Right lobe of liver (tissue), 6 donors: ENCODE data around the gene DNAAF8. TPM values are rescaled to one million over a fixed set of nuclear protein-coding genes. Genes with fewer than 3 reads are reported as not detected.

Experiments
- ATAC-seq, 4 donors: fragments of 200-7000 bp; cut with Tn5 transposase; one replicate each; pipeline ENCODE4 v1.9.1; 2020; ENCODE audit warnings: mild to moderate bottlenecking in 4 of 4, moderate library complexity in 4 of 4
- DNase-seq, 3 donors: peaks; one replicate each; pipeline ENCODE4 v3.0.0-alpha.2; 2020
- H3K27ac ChIP-seq, 3 donors: fragments of 200-600 bp; one replicate each; pipeline ENCODE4 v1.8.0; 2022
- H3K27me3 ChIP-seq, 2 donors: fragments of 200-600 bp; one replicate each; pipeline ENCODE4 v1.8.0; 2022
- H3K36me3 ChIP-seq, 4 donors: fragments of 200-600 bp; sonication (generic) in 1 of 4; one replicate each; pipeline versions ENCODE4 v1.5.1 to v1.8.0; 2017 to 2022; ENCODE audit warnings: control low read depth in 1 of 4
- H3K4me1 ChIP-seq, 4 donors: fragments of 200-600 bp; sonication (generic) in 1 of 4; one replicate each; pipeline versions ENCODE4 v1.5.1 to v1.8.0; 2017 to 2022; ENCODE audit warnings: control low read depth in 1 of 4
- H3K4me3 ChIP-seq, 3 donors: fragments of 200-600 bp; one replicate each; pipeline ENCODE4 v1.8.0; 2022
- H3K9me3 ChIP-seq, 4 donors: fragments of 200-600 bp; sonication (generic) in 1 of 4; one replicate each; pipeline versions ENCODE4 v1.5.1 to v1.8.0; 2017 to 2022; ENCODE audit warnings: control low read depth in 1 of 4
- CTCF ChIP-seq, 4 donors: fragments of 200-600 bp in 3 of 4; fragments of 450-650 bp in 1 of 4; IDR thresholded peaks; one replicate each; pipeline versions ENCODE4 v1.5.1 to v1.8.0; 2016 to 2022; ENCODE audit warnings: antibody characterized with exemption in 4 of 4, mild to moderate bottlenecking in 2 of 4
- POLR2A ChIP-seq: fragments of 450-650 bp; IDR thresholded peaks from one replicate; pipeline ENCODE4 v1.6.1; 2017; ENCODE audit warnings: antibody characterized with exemption, mild to moderate bottlenecking
- WGBS: methylation state at CpG from one replicate; pipeline ENCODE4 v1.1.6; 2018; ENCODE audit warnings: low coverage, low lambda C conversion rate; ENCODE audit not compliant: insufficient coverage; ENCODE audit errors: missing lambda C conversion rate; 5-methylcytosine and 5-hydroxymethylcytosine counted together
- intact Hi-C, 2 donors: fragments of 100-400 bp; cut with DNase I; formaldehyde crosslinking; loops; one replicate each; pipeline versions ENCODE4 v1.11.2 to v1.14.1; 2022
- total RNA-seq, 6 experiments: library from RNA; depleted of rRNA in 2 of 6; stranded (reverse); fragments of >200 nt in 2 of 6; fragmentation: NEBNext Ultra II Directional in 3 of 6; extraction: Animal tissue kit (Norgen Biotek cat#: 25700) in 3 of 6; gene quantifications; one replicate each; pipeline versions ENCODE4 v1.1.0 to v1.2.4, GENCODE V29; 2016 to 2023
- donor health status: DM: no; HTN: yes; CAD: no.
- donor health status: DM: no; HTN: no; CAD: no.
- donor health status: DM: no; HTN: no; CAD: no.
- donor health status: DM: no; HTN: yes; CAD: no.
- donor health status: DM: no; HTN: yes; CAD: no.

The DNAAF8 gene
- total RNA-seq, 6 experiments from 2014 or later, result 0.12 to 0.92 (median 0.42) TPM; not detected in 1

- intact Hi-C loops, result no loop called here
- 68% methylated on average over 9 of the region's 21 CpGs for WGBS
- Histone ChIP-seq H3K27me3 (no peaks in the 10 kb centered on the region), H3K36me3 (peaks cover 0 to 9% (median 4%) of the 10 kb centered on the region in 4 donors), H3K27ac (peak overlapping the region in 1 of 3 donors; percentile 76), H3K9me3 (no peaks in the 10 kb centered on the region), H3K4me1 (peaks cover 0 to 60% (median 25%) of the 10 kb centered on the region in 4 donors), H3K4me3 (no peak overlapping the region)
- ATAC-seq (no peak), DNase-seq (peak; percentile 23 to 58 (median 54))
- TF ChIP-seq CTCF (IDR thresholded peaks at IDR 0.05) (no peak), POLR2A (no peak)
Measured at GRCh38 chr16:4689091-4689671, 45.2 kb upstream of the DNAAF8 start.

GRCh38 chr16:4689864-4690704 lies 44.3 kb upstream of the DNAAF8 start:
- no peak overlapping the region for H3K4me3 ChIP-seq
- intact Hi-C loops, result no loop called here
- H3K9me3 ChIP-seq, result no peaks in the 10 kb centered on the region
- H3K27me3 ChIP-seq, result no peaks in the 10 kb centered on the region
- H3K27ac ChIP-seq, result peak overlapping the region in 1 of 3 donors; percentile 76
- H3K36me3 ChIP-seq, result peaks cover 0 to 9% (median 4%) of the 10 kb centered on the region in 4 donors
- no peak for TF ChIP-seq POLR2A
- no peak for TF ChIP-seq CTCF (IDR thresholded peaks at IDR 0.05)
- DNase-seq, result peak in 2 of 3 donors; percentile 55 to 56
- WGBS, result 56% methylated on average over 12 of the region's 31 CpGs
- peaks cover 0 to 55% (median 22%) of the 10 kb centered on the region in 4 donors for H3K4me1 ChIP-seq
- ATAC-seq, result no peak

- intact Hi-C loops, result no loop called here
- Histone ChIP-seq H3K27ac (no peak overlapping the region), H3K36me3 (peaks cover 0 to 9% (median 4%) of the 10 kb centered on the region in 4 donors), H3K9me3 (no peaks in the 10 kb centered on the region), H3K27me3 (no peaks in the 10 kb centered on the region), H3K4me1 (peaks cover 0 to 53% (median 18%) of the 10 kb centered on the region in 4 donors), H3K4me3 (no peak overlapping the region)
- 43% methylated on average over 5 of the region's 19 CpGs for WGBS
- TF ChIP-seq CTCF (IDR thresholded peaks at IDR 0.05) (no peak), POLR2A (no peak)
- peak; percentile 21 to 55 (median 48) for DNase-seq
- ATAC-seq, result no peak
Measured at GRCh38 chr16:4690946-4691665, 43.2 kb upstream of the DNAAF8 start.

GRCh38 chr16:4691666-4692412 lies 42.5 kb upstream of the DNAAF8 start:
- Histone ChIP-seq H3K27ac (peak overlapping the region in 1 of 3 donors; percentile 71), H3K4me3 (no peak overlapping the region), H3K36me3 (peaks cover 0 to 11% (median under 1%) of the 10 kb centered on the region in 4 donors), H3K9me3 (no peaks in the 10 kb centered on the region), H3K27me3 (no peaks in the 10 kb centered on the region), H3K4me1 (peaks cover 0 to 50% (median 18%) of the 10 kb centered on the region in 4 donors)
- ATAC-seq (no peak), DNase-seq (peak; percentile 26 to 55 (median 51))
- intact Hi-C loops, result no loop called here
- no peak for TF ChIP-seq CTCF (IDR thresholded peaks at IDR 0.05)
- TF ChIP-seq POLR2A, result no peak
- WGBS, result no CpG with 5 or more reads among the region's 20 CpGs
